Measurements from ENCODE around the gene CLCA2. TPM values are rescaled to one million over a fixed set of nuclear protein-coding genes. Genes with fewer than 3 reads are reported as not detected.

Gene CLCA2
- total RNA-seq, 4 donors from 2014 or later: 49.3 to 147 (median 112) TPM

DNA sequence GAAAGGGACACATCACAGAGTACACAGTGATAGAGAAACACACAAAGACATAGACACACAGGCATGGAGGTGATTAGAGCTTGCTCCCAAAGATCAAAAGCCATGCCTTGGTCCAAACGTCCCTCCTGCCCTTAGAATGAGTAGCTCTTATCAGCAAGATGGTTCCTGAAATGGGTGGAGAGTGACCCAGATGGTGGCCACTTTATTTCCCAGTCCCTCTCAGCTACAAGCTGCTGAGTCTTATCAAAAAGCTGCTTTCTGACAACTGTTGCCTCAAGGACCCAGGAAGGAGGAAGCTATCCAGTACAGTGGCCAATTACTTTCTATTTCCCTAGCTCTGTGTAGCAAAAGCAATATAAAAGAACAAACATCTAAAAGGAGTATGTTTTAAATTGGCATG, 37.0 kb downstream of the CLCA2 start:
- Histone ChIP-seq H3K4me1 (no peaks in the 10 kb centered on the region), H3K36me3 (no peaks in the 10 kb centered on the region)

DNA sequence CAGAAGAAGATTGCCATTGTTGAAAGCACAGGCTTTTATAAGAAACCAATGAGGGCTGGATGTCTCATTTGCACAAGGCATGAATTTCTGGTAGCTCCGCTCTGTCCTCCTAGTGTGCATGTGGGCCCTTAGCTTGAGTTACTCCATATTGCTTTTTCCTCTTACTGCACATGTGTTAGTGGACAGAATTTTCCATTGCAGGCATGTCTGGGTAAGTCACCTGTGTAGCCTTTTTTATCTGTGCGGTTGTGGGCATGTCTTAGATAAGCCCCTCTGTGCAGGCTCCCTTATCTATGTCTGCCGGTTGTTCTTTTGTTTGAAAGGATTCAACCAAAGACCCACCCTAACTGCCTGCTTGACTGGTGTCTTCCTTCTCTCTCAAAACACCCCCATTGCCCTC, 37.5 kb downstream of the CLCA2 start:
- TF ChIP-seq EP300 (IDR thresholded peaks at IDR 0.05): no peak
- TF ChIP-seq POLR2A (IDR thresholded peaks at IDR 0.05): no peak
- no peak for TF ChIP-seq POLR2AphosphoS5 (IDR thresholded peaks at IDR 0.05)
- TF ChIP-seq, protein P1, sequence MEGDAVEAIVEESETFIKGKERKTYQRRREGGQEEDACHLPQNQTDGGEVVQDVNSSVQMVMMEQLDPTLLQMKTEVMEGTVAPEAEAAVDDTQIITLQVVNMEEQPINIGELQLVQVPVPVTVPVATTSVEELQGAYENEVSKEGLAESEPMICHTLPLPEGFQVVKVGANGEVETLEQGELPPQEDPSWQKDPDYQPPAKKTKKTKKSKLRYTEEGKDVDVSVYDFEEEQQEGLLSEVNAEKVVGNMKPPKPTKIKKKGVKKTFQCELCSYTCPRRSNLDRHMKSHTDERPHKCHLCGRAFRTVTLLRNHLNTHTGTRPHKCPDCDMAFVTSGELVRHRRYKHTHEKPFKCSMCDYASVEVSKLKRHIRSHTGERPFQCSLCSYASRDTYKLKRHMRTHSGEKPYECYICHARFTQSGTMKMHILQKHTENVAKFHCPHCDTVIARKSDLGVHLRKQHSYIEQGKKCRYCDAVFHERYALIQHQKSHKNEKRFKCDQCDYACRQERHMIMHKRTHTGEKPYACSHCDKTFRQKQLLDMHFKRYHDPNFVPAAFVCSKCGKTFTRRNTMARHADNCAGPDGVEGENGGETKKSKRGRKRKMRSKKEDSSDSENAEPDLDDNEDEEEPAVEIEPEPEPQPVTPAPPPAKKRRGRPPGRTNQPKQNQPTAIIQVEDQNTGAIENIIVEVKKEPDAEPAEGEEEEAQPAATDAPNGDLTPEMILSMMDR (IDR thresholded peaks at IDR 0.05): no peak
- Histone ChIP-seq H3K4me3 (no peak overlapping the region), H3K27me3 (no peaks in the 10 kb centered on the region), H3K27ac (no peak overlapping the region), H3K36me3 (no peaks in the 10 kb centered on the region), H3K4me1 (no peaks in the 10 kb centered on the region), H3K9me3 (no peaks in the 10 kb centered on the region)
- WGBS: 95% methylated on average over 3 of the region's 3 CpGs
- DNase-seq (ENCODE audit: low spot score in 2 of 2): no peak

More for the DNA sequence above, 37.0 kb downstream of the CLCA2 start:
- H3K9me3 ChIP-seq: no peaks in the 10 kb centered on the region
- H3K4me3 ChIP-seq: no peak overlapping the region
- no peaks in the 10 kb centered on the region for H3K27me3 ChIP-seq
- no peak overlapping the region for H3K27ac ChIP-seq
- TF ChIP-seq EP300 (IDR thresholded peaks at IDR 0.05): no peak
- TF ChIP-seq, protein P1 (IDR thresholded peaks at IDR 0.05): no peak
- no peak for TF ChIP-seq POLR2A (IDR thresholded peaks at IDR 0.05)
- no peak for TF ChIP-seq POLR2AphosphoS5 (IDR thresholded peaks at IDR 0.05)
- DNase-seq (ENCODE audit: low spot score in 2 of 2): no peak
- 29% methylated on average over 1 of the region's 1 CpG for WGBS

DNA sequence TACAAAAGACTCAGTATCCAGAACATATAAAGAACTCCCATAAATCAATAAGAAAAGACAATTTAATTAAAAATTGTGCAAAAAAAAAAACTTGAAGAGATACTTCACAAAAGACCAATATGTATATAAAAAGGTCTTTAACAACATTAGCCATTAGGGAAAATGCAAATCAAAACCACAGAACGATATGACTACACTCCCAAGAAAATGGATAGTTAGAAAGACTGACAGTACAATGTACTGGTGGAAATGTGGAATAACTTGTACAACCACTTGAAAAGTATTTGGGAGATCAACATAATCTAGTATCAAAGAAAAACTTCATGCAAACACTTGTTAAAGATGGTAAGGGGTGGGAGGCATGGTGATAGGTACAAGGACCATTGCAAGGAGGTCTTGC, 40.8 kb downstream of the CLCA2 start:
- no peak for DNase-seq (ENCODE audit: low spot score in 2 of 2)
- H3K4me1 ChIP-seq: no peaks in the 10 kb centered on the region
- no peak overlapping the region for H3K27ac ChIP-seq
- 75% methylated on average over 1 of the region's 1 CpG for WGBS
- TF ChIP-seq POLR2AphosphoS5 (IDR thresholded peaks at IDR 0.05) (no peak), EP300 (IDR thresholded peaks at IDR 0.05) (no peak), POLR2A (IDR thresholded peaks at IDR 0.05) (no peak)
- TF ChIP-seq, protein P1 (IDR thresholded peaks at IDR 0.05): no peak
- H3K36me3 ChIP-seq: no peaks in the 10 kb centered on the region
- H3K4me3 ChIP-seq: no peak overlapping the region
- H3K27me3 ChIP-seq: no peaks in the 10 kb centered on the region
- no peaks in the 10 kb centered on the region for H3K9me3 ChIP-seq

DNA sequence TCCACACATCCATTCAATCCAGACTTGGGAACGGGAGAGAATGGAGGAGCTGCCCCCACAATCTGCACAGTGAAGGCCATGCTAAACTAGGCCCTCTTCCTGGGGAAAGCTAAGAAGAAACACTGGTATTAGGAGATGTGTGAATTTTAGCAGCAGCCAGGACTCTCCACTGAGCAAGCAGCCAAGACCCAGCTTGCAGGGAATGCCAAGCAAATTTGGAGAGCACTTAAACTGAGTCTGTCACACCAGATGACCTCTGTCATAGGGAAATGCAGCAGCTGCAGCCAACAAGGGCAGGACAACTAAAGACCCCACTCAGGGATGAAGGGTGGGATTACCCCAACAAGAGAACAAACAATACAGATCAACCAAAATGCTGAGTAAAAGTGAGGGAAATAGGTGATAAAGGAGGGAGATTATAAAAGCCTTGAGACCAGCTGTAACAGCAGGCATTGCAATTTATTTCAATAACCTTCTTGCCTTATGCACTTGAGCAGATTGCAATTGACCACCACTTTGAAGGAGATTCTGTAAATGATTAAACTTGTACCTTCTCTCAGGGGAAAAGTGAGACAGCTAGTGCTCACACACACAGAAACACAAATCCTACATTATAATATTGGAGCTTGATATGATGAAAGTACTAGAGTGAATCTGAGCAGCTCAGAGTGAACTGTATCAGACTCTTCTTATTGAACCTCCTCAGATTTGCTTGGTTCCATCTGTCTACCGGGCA, 42.3 kb downstream of the CLCA2 start:
- H3K27ac ChIP-seq: no peak overlapping the region
- H3K36me3 ChIP-seq: no peaks in the 10 kb centered on the region
- WGBS: 81% methylated on average over 2 of the region's 2 CpGs
- no peaks in the 10 kb centered on the region for H3K27me3 ChIP-seq
- TF ChIP-seq POLR2AphosphoS5 (IDR thresholded peaks at IDR 0.05) (no peak), EP300 (IDR thresholded peaks at IDR 0.05) (no peak), POLR2A (IDR thresholded peaks at IDR 0.05) (no peak)
- TF ChIP-seq, protein P1 (IDR thresholded peaks at IDR 0.05): no peak
- no peak for DNase-seq (ENCODE audit: low spot score in 2 of 2)
- no peaks in the 10 kb centered on the region for H3K4me1 ChIP-seq
- H3K4me3 ChIP-seq: no peak overlapping the region
- no peaks in the 10 kb centered on the region for H3K9me3 ChIP-seq

DNA sequence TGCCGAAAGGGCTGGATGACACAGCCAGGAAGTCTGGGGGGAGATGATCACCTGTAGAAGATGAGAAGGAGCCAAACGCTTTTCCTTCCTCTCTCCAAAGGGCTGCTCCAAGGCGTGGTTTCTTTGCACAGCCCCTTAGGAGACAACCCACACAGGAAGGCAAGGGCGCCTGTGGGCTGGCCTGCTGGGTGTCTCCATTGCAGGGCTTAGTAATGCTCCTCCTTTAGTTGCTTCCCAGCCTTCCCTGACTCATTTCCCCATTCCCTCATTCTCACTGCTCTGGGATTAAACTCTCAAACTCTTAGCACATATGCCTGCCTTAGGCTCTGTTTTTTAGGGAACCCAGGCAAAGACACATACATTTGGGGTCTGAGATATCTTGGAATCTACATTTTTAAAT, 43.0 kb downstream of the CLCA2 start:
- H3K27ac ChIP-seq: no peak overlapping the region
- 69% methylated on average over 4 of the region's 4 CpGs for WGBS
- TF ChIP-seq, protein P1 (IDR thresholded peaks at IDR 0.05): no peak
- TF ChIP-seq POLR2AphosphoS5 (IDR thresholded peaks at IDR 0.05) (no peak), POLR2A (IDR thresholded peaks at IDR 0.05) (no peak), EP300 (IDR thresholded peaks at IDR 0.05) (no peak)

More for the DNA sequence above, 43.0 kb downstream of the CLCA2 start:
- H3K36me3 ChIP-seq: no peaks in the 10 kb centered on the region
- H3K9me3 ChIP-seq: no peaks in the 10 kb centered on the region
- H3K4me1 ChIP-seq: no peaks in the 10 kb centered on the region
- H3K27me3 ChIP-seq: no peaks in the 10 kb centered on the region
- no peak overlapping the region for H3K4me3 ChIP-seq
- DNase-seq (ENCODE audit: low spot score in 2 of 2): no peak

Measured in suprapubic skin (tissue), 4 donors.